ENCODE data around the gene CENPP.

GRCh38 chr9:92373167-92373566 lies 47.4 kb downstream of the CENPP start:
- TF ChIP-seq, protein P1, sequence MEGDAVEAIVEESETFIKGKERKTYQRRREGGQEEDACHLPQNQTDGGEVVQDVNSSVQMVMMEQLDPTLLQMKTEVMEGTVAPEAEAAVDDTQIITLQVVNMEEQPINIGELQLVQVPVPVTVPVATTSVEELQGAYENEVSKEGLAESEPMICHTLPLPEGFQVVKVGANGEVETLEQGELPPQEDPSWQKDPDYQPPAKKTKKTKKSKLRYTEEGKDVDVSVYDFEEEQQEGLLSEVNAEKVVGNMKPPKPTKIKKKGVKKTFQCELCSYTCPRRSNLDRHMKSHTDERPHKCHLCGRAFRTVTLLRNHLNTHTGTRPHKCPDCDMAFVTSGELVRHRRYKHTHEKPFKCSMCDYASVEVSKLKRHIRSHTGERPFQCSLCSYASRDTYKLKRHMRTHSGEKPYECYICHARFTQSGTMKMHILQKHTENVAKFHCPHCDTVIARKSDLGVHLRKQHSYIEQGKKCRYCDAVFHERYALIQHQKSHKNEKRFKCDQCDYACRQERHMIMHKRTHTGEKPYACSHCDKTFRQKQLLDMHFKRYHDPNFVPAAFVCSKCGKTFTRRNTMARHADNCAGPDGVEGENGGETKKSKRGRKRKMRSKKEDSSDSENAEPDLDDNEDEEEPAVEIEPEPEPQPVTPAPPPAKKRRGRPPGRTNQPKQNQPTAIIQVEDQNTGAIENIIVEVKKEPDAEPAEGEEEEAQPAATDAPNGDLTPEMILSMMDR (IDR thresholded peaks at IDR 0.05; ENCODE audit: low read length), result no peak
- no peak for TF ChIP-seq EZH2phosphoT487 (IDR thresholded peaks at IDR 0.05; ENCODE audit: low read length)

Measured in MM.1S (cell line).